Bladder microvascular endothelial cell (primary cell): ENCODE measurements around the gene FOXL1. TPM values are rescaled to one million over a fixed set of nuclear protein-coding genes. Genes with fewer than 3 reads are reported as not detected.

Experiments
- total RNA-seq: library from RNA; depleted of rRNA; stranded (reverse); fragments of >200 nt; gene quantifications from 2 replicates; pipeline ENCODE4 v1.2.3, GENCODE V29; 2014

Gene FOXL1
- 0.81 and 1.2 TPM in 2 replicates for total RNA-seq

DNA sequence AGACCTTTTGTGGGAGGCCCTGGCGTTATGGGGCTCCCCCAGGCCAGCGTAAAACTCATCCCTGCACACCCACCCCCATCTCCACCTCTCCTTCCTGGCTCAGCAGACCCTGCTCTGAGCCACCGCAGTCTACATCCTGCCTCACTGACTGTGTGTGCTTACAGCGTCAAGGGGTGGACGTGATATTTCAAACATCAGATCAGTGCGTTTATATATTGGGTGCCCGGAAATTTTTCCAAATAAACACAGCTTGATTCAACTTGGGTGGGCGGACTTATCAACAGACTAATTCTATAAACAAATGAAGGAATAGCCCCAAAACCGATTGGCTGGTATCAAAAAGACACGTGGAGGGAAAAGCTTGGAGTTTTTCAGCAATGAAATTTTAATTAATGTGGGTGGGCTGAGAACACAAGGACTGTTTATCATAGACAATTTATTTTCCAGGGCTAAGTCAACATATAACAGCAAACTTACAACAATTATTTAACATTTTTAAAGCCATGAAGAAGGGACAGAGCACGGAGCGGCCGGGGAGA is at the start of gene FOXL1:
Gene FOXL1 (plus strand): TSS at position 489 of the 539 bp plus-strand sequence. CDS start 175 bp downstream, outside the sequence.

DNA sequence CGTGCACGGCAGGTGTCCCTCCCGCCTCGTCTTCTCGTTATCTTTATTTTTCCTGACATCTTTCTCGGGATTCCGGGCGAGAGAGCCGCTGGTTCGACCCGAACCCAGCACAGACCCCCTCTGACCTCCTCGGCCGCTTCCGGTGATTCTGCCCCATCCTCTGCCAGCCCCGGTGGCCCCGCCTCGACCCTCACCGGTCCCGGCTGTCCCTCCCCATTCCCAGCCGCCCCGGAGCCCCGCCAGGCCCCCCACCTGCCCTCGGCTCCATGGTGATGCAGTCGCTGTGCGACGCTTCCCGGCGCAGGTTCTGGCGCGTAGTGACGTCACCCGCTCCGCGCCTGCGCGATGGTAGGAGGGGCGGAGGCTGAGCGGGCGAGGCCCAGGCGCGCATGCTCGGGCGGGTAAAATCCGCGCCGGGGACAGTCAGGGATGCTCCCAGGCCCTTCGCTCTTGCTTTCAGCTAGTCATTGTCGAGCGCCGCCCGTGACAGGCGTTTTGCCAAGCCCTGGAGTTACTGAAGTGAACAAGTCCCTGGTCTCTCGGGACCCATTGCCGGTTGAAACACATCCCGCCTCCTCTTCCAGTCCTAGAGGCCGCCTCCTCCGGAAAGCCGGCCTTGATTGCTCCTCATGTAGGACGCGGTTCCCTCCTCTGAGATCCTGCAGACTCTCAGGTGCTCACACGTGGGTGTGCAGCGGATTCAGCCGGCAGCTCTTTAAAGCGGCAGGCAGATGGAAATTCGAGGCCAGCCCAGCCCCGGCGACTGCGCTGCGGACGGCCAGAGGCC is 23.2 kb upstream of the FOXL1 start, which contains the start of gene MTHFSD:
Gene MTHFSD (minus strand): TSS at position 319 of the 787 bp plus-strand sequence. CDS start 51 bp downstream, at position 268.

DNA sequence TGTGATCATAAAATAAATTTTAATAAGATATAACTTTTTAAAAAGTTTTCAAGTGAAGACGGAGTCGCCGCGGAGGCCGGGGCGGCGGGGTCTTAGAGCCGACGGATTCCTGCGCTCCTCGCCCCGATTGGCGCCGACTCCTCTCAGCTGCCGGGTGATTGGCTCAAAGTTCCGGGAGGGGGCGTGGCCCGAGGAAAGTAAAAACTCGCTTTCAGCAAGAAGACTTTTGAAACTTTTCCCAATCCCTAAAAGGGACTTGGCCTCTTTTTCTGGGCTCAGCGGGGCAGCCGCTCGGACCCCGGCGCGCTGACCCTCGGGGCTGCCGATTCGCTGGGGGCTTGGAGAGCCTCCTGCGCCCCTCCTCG is 11.8 kb upstream of the FOXL1 start, which contains the start of gene FOXC2:
Gene FOXC2 (plus strand): TSS at position 229 of the 365 bp plus-strand sequence. CDS start 507 bp downstream, outside the sequence.

Other genes with a start within 250 kb of the FOXL1 start
- gene FOXF1, start 68.0 kb upstream of the FOXL1 start, total RNA-seq: 0.19 and 0.32 TPM in 2 replicates
- 8.1 and 20.3 TPM in 2 replicates for gene MTHFSD, start 23.3 kb upstream of the FOXL1 start, total RNA-seq
- 0.16 and 2.0 TPM in 2 replicates for gene FOXC2, start 11.7 kb upstream of the FOXL1 start, total RNA-seq